Brain pericyte (primary cell): ENCODE data around the gene MCF2L2.

Source experiments
- DNase-seq: peaks from one replicate; pipeline ENCODE4 v3.0.0-alpha.2; 2012; ENCODE audit warnings: low read depth, low spot score

Gene MCF2L2

DNA sequence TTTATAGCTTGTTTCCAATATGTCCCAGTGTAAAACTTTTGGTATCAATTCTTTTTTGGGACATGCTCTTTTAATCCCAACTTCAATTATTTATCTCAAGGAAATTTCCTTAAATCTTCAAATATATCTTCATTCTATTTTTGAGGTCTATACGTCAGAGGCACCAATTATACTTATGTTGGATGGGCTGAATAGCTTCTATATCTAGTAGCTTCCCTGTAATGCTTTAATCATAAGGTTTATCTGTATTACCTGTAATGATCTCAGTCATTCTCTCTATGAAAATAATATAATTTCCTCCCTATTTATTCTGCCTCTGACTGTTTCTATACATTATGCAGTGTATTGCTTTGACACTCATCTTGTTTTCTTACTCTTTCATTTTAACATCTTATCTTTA, 299.2 kb downstream of the MCF2L2 start:
- no peak for DNase-seq

DNA sequence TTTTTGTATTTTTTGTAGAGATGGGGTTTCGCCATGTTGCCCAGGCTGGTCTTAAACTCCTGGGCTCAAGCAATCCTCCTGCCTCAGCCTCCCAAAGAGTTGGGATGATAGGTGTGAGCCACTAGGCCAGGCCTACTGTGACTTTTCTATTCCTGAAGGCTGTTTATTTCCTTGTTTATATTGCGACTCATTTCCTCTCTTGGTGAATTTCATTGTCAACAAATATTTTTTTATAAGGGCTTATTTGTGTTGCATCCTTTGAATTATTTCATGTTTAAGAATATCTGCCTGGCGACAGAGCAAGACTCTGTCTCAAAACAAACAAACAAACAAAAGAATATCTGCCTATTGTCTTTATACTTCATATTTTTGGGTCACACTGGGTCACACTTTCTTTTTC, 299.7 kb downstream of the MCF2L2 start:
- DNase-seq, result no peak
